ENCODE measurements around the gene TIGD3. TPM values are rescaled to one million over a fixed set of nuclear protein-coding genes. Genes with fewer than 3 reads are reported as not detected.

Gene TIGD3
- total and polyA plus RNA-seq, 10 of the 15 experiments (the other 5 are each of a cell fraction or from before 2014, with no cell fraction given) = 0.13 to 1.4 (median 0.57) TPM

DNA sequence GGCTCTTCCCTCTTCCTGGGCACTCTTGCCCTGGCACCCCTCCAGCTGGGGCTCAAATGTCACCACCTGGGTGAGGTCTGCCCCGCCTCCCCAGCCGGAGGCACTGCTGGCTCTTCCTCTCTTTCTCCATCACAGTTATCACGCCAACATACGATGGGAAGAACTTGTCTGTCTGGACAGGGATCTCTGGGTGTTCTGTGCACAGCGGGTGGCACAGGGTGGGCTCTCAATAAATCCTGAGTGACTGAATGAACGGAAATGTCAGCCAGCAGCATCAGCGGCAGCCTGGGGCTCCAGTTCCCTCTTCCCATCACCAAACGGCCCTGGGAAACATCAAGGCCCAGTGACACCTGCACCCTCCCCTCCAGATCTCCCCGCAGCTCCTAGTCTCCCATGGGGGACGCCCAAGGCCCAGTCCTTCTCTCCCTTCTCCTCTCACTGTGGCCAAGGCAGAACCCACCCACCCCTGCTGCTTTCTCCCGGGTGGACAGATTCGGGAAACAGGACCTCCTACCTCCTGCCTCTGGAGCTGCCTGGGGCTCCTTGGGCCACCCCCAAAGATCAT, 28.3 kb downstream of the TIGD3 start:
- ATAC-seq = no peak
- peak overlapping the region; percentile 67 for H2AFZ ChIP-seq (ENCODE audit: control insufficient read depth, low read depth, low read length)
- in situ Hi-C loops (cut with MboI) = no loop called here
- BruUV-seq (replicated peaks) = TSS peak; percentile 79
- H3K27me3 ChIP-seq (replicated peaks in 1 of 2; ENCODE audit: control insufficient read depth in 2 of 2, insufficient read depth in 2 of 2, low read length in 1 of 2) = no peaks in the 10 kb centered on the region
- 8% methylated on average over 12 of the region's 12 CpGs for WGBS (ENCODE audit: insufficient coverage, insufficient replicate concordance, low lambda C conversion rate, missing lambda C conversion rate)
- ChIA-PET POLR2A (interaction anchor here (0.5 to 1.7 kb wide), 12 partner anchors 25 to 123 kb away, joined by 3 to 10 read pairs (median 4); partner anchors contain the start of gene MALAT1), SMC1A (ENCODE audit: uncharacterized antibody, unreplicated experiment) (interaction anchor here (1.8 to 4.1 kb wide), 4 partner anchors 20 to 86 kb away, joined by 7 to 20 read pairs (median 8); no protein-coding TSS in a partner anchor), CTCF (interaction anchor here (0.7 to 1.8 kb wide), 8 partner anchors 9 to 190 kb away, joined by 3 to 13 read pairs (median 4); no protein-coding TSS in a partner anchor), RAD21 (ENCODE audit: unreplicated experiment) (interaction anchor here (1.2 to 3.4 kb wide), 3 partner anchors 34 to 127 kb away, joined by 3 to 23 read pairs (median 3); no protein-coding TSS in a partner anchor)
- DNase-seq (ENCODE audit: low read depth, low spot score) = no peak
- peak overlapping the region; percentile 99 for H3K27ac ChIP-seq (ENCODE audit: control insufficient read depth, insufficient read depth)
- peak overlapping the region; percentile 90 for H3K4me3 ChIP-seq
- FAIRE-seq = no peak
- H3K4me2 ChIP-seq (ENCODE audit: control insufficient read depth, insufficient read depth) = peak overlapping the region; percentile 99
- no peaks in the 10 kb centered on the region for H4K20me1 ChIP-seq (ENCODE audit: control insufficient read depth, insufficient read depth)
- H3K79me2 ChIP-seq (ENCODE audit: control insufficient read depth, insufficient read depth, low read length) = peaks cover 30% of the 10 kb centered on the region
- peaks cover 56% of the 10 kb centered on the region for H3K4me1 ChIP-seq (ENCODE audit: control insufficient read depth, insufficient read depth, low read length)
- H3K36me3 ChIP-seq (ENCODE audit: control insufficient read depth in 2 of 2, insufficient read depth in 2 of 2, low read length in 1 of 2) = peaks cover 0 to 3% of the 10 kb centered on the region in 2 experiments; a peak in 2 of 4 replicates
- intact Hi-C loops (cut with micrococcal nuclease; ENCODE audit: unreplicated experiment) = loop anchor here (2.0 to 5.0 kb wide), 2 partner anchors 34 to 114 kb away; partner anchors contain the start of gene MALAT1
- no peaks in the 10 kb centered on the region for H3K9me3 ChIP-seq (replicated peaks; ENCODE audit: control insufficient read depth, insufficient read depth, low read length)
- peak overlapping the region; percentile 98 for H3K9ac ChIP-seq (ENCODE audit: control insufficient read depth, insufficient read depth, low read length)
- TF ChIP-seq HDAC6 (IDR thresholded peaks at IDR 0.05; ENCODE audit: unreplicated experiment) (no peak), ZBTB33 (IDR thresholded peaks at IDR 0.05) (peak; percentile 43; the same call in 1 of the 2 replicates), HDAC2 (IDR thresholded peaks at IDR 0.05) (no peak), POLR2AphosphoS5 (IDR thresholded peaks at IDR 0.05; ENCODE audit: low read length) (no peak; the same call in none of the 2 replicates), STAT1 (conservative IDR thresholded peaks at IDR 0.05) (no peak), PAX8 (IDR thresholded peaks at IDR 0.05) (no peak), EED (IDR thresholded peaks at IDR 0.05; ENCODE audit: low read depth) (no peak), LARP7 (IDR thresholded peaks at IDR 0.05) (peak; percentile 7; the same call in 1 of the 2 replicates), FOXM1 (IDR thresholded peaks at IDR 0.05; ENCODE audit: low read depth, low read length) (no peak), ZSCAN29 (IDR thresholded peaks at IDR 0.05) (no peak), CUX1 (IDR thresholded peaks at IDR 0.05; ENCODE audit: insufficient replicate concordance, low read depth, low read length) (no peak), MTA3 (IDR thresholded peaks at IDR 0.05; ENCODE audit: borderline replicate concordance, low read length) (0 out of 2 replicates have a peak, but pooled peaks have one; percentile 19)
- TF ChIP-seq, protein P1, sequence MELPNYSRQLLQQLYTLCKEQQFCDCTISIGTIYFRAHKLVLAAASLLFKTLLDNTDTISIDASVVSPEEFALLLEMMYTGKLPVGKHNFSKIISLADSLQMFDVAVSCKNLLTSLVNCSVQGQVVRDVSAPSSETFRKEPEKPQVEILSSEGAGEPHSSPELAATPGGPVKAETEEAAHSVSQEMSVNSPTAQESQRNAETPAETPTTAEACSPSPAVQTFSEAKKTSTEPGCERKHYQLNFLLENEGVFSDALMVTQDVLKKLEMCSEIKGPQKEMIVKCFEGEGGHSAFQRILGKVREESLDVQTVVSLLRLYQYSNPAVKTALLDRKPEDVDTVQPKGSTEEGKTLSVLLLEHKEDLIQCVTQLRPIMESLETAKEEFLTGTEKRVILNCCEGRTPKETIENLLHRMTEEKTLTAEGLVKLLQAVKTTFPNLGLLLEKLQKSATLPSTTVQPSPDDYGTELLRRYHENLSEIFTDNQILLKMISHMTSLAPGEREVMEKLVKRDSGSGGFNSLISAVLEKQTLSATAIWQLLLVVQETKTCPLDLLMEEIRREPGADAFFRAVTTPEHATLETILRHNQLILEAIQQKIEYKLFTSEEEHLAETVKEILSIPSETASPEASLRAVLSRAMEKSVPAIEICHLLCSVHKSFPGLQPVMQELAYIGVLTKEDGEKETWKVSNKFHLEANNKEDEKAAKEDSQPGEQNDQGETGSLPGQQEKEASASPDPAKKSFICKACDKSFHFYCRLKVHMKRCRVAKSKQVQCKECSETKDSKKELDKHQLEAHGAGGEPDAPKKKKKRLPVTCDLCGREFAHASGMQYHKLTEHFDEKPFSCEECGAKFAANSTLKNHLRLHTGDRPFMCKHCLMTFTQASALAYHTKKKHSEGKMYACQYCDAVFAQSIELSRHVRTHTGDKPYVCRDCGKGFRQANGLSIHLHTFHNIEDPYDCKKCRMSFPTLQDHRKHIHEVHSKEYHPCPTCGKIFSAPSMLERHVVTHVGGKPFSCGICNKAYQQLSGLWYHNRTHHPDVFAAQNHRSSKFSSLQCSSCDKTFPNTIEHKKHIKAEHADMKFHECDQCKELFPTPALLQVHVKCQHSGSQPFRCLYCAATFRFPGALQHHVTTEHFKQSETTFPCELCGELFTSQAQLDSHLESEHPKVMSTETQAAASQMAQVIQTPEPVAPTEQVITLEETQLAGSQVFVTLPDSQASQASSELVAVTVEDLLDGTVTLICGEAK (IDR thresholded peaks at IDR 0.05; ENCODE audit: borderline replicate concordance) = no peak; the same call in 1 of the 2 replicates
